SK-N-SH (cell line): ENCODE measurements around the gene THBD. TPM values are rescaled to one million over a fixed set of nuclear protein-coding genes. Genes with fewer than 3 reads are reported as not detected.

ENCODE experiments used
- CTCF ChIA-PET: fragments of 300-600, 350-600 bp; formaldehyde crosslinking; extraction: SDS; loops from one replicate; lab custom pipeline; 2021; lab: Yijun Ruan, JAX
- POLR2A ChIA-PET: fragments of 350-600 bp; sonication (Branson Sonifier 250); formaldehyde crosslinking; extraction: SDS; loops from one replicate; lab custom pipeline; 2020; ENCODE audit warnings: antibody characterized with exemption, inconsistent platforms; lab: Yijun Ruan, JAX
- DNase-seq: peaks from one replicate; pipeline ENCODE4 v3.0.0; 2012
- H2AFZ ChIP-seq: fragments of 200-600 bp; sonication (generic); 2 replicates; pipeline ENCODE4 v1.8.1; 2016; ENCODE audit warnings: antibody characterized with exemption, mild to moderate bottlenecking, low read depth
- H3F3A ChIP-seq: fragments of 200-600 bp; sonication (generic); replicated peaks from 2 replicates; pipeline ENCODE3; 2016; ENCODE audit warnings: antibody characterized with exemption, mild to moderate bottlenecking; ENCODE audit not compliant: insufficient read depth
- H3K27ac ChIP-seq, 2 experiments: fragments of 200-500 bp in 1 of 2; fragments of 200-600 bp in 1 of 2; sonication (Bioruptor generic) in 1 of 2; sonication (generic), shearing (Covaris generic) in 1 of 2; 2 replicates each; pipeline versions ENCODE4 v1.5.1 to v1.6.1; 2014 to 2016; ENCODE audit warnings: low read depth in 2 of 2, inconsistent platforms in 1 of 2, low read length in 1 of 2, mild to moderate bottlenecking in 1 of 2, mixed read lengths in 1 of 2
- H3K27me3 ChIP-seq: fragments of 200-600 bp; sonication (generic), shearing (Covaris generic); 2 replicates; pipeline ENCODE4 v1.6.1; 2016; ENCODE audit warnings: mixed run types; ENCODE audit not compliant: insufficient read depth
- H3K36me3 ChIP-seq, 2 experiments: fragments of 200-500 bp in 1 of 2; fragments of 200-600 bp in 1 of 2; sonication (Bioruptor generic) in 1 of 2; sonication (generic) in 1 of 2; replicated peaks in 1 of 2; 2 replicates each; pipeline versions ENCODE3 to v1.5.1; 2014 to 2016; ENCODE audit warnings: low read length in 1 of 2, mild to moderate bottlenecking in 1 of 2; ENCODE audit not compliant: insufficient read depth in 2 of 2, control insufficient read depth in 1 of 2
- H3K4me1 ChIP-seq, 2 experiments: fragments of 200-500 bp in 1 of 2; fragments of 200-600 bp in 1 of 2; sonication (Bioruptor generic) in 1 of 2; sonication (generic), shearing (Covaris generic) in 1 of 2; 2 replicates each; pipeline versions ENCODE4 v1.5.1 to v1.6.1; 2014 to 2016; ENCODE audit warnings: low read depth in 1 of 2, low read length in 1 of 2, mixed run types in 1 of 2; ENCODE audit not compliant: insufficient read depth in 2 of 2, control insufficient read depth in 1 of 2
- H3K4me2 ChIP-seq: fragments of 200-600 bp; sonication (generic), shearing (Covaris generic); 2 replicates; pipeline ENCODE4 v1.6.1; 2017; ENCODE audit warnings: mixed run types
- H3K4me3 ChIP-seq, 2 experiments: fragments of 200-500 bp in 1 of 2; fragments of 200-600 bp in 1 of 2; sonication (Bioruptor generic) in 1 of 2; sonication (generic), shearing (Covaris generic) in 1 of 2; 2 replicates each; pipeline versions ENCODE4 v1.5.1 to v1.8.1; 2014 to 2016; ENCODE audit warnings: low read depth in 2 of 2, inconsistent platforms in 1 of 2, low read length in 1 of 2, mild to moderate bottlenecking in 1 of 2, mixed read lengths in 1 of 2, moderate library complexity in 1 of 2
- H3K79me2 ChIP-seq: fragments of 200-600 bp; sonication (generic); 2 replicates; pipeline ENCODE4 v1.8.1; 2017; ENCODE audit warnings: mild to moderate bottlenecking; ENCODE audit not compliant: insufficient read depth
- H3K9ac ChIP-seq: fragments of 200-600 bp; sonication (generic); 2 replicates; pipeline ENCODE4 v1.6.1; 2017; ENCODE audit warnings: mixed run types
- H3K9me2 ChIP-seq: fragments of 200-600 bp; sonication (generic); 2 replicates; pipeline ENCODE4 v1.6.1; 2017; ENCODE audit warnings: mixed run types
- H3K9me3 ChIP-seq: fragments of 200-600 bp; sonication (generic); 2 replicates; pipeline ENCODE4 v1.6.1; 2017; ENCODE audit warnings: mixed run types, mild to moderate bottlenecking, moderate library complexity
- H4K20me1 ChIP-seq: fragments of 200-600 bp; sonication (generic); 2 replicates; pipeline ENCODE4 v1.6.1; 2017; ENCODE audit warnings: mild to moderate bottlenecking, mixed run types; ENCODE audit not compliant: insufficient read depth
- CHD2 ChIP-seq: fragments of 150-350 bp; IDR thresholded peaks from 2 replicates; pipeline ENCODE4 v1.6.1; 2018; ENCODE audit warnings: low read length; ENCODE audit not compliant: partially characterized antibody
- CTCF ChIP-seq: fragments of 200-600 bp; sonication (generic); IDR thresholded peaks from 2 replicates; pipeline ENCODE4 v1.6.1; 2017; ENCODE audit warnings: antibody characterized with exemption, mild to moderate bottlenecking, moderate library complexity
- EP300 ChIP-seq, 2 experiments: IDR thresholded peaks; 2 replicates each; pipeline versions ENCODE4 v1.4.0 to v1.6.1; 2012; ENCODE audit warnings: borderline replicate concordance in 1 of 2, low read depth in 1 of 2, low read length in 1 of 2
- FOXJ3 ChIP-seq: sonication (generic); formaldehyde crosslinking; IDR thresholded peaks from 2 replicates; pipeline ENCODE4 v1.5.1; 2020; ENCODE audit warnings: mild to moderate bottlenecking, missing genetic modification reagents
- GATA2 ChIP-seq: sonication (generic); formaldehyde crosslinking; IDR thresholded peaks from 2 replicates; pipeline ENCODE4 v1.5.0; 2020; ENCODE audit warnings: mild to moderate bottlenecking, missing genetic modification reagents
- JUND ChIP-seq: IDR thresholded peaks from 2 replicates; pipeline ENCODE4 v1.4.0; 2012
- MEF2A ChIP-seq: IDR thresholded peaks from 2 replicates; pipeline ENCODE4 v1.4.0; 2012; ENCODE audit warnings: low read depth, borderline replicate concordance
- MXI1 ChIP-seq: IDR thresholded peaks from 2 replicates; pipeline ENCODE4 v1.6.1; 2012; ENCODE audit warnings: mild to moderate bottlenecking, low read depth, low read length, improper control_type of control experiment
- NRF1 ChIP-seq: IDR thresholded peaks from 2 replicates; pipeline ENCODE4 v1.6.1; 2012; ENCODE audit warnings: low read depth, mild to moderate bottlenecking, low read length
- PBX3 ChIP-seq: IDR thresholded peaks from 2 replicates; pipeline ENCODE4; 2012
- RCOR1 ChIP-seq: fragments of 150-350 bp; IDR thresholded peaks from 2 replicates; pipeline ENCODE4 v1.6.1; 2017; ENCODE audit warnings: antibody characterized with exemption, low read length
- SIN3A ChIP-seq: IDR thresholded peaks from 2 replicates; pipeline ENCODE4 v1.6.1; 2012; ENCODE audit warnings: low read depth, mild to moderate bottlenecking, low read length, moderate library complexity, borderline replicate concordance
- TAF1 ChIP-seq: IDR thresholded peaks from 2 replicates; pipeline ENCODE4 v1.6.1; 2012; ENCODE audit warnings: low read depth, mild to moderate bottlenecking, low read length, moderate library complexity, borderline replicate concordance
- TCF12 ChIP-seq: IDR thresholded peaks from 2 replicates; pipeline ENCODE4 v1.4.0; 2012
- TEAD4 ChIP-seq: IDR thresholded peaks from 2 replicates; pipeline ENCODE4 v1.4.0; 2012; ENCODE audit warnings: mild to moderate bottlenecking, borderline replicate concordance; ENCODE audit not compliant: insufficient read depth
- USF2 ChIP-seq: fragments of 150-350 bp; IDR thresholded peaks from 2 replicates; pipeline ENCODE4 v1.6.1; 2017; ENCODE audit warnings: antibody characterized with exemption, low read length, low read depth, borderline replicate concordance
- YY1 ChIP-seq: IDR thresholded peaks from 2 replicates; pipeline ENCODE4 v1.4.0; 2012; ENCODE audit warnings: low read depth, mild to moderate bottlenecking
- WGBS: methylation state at CpG from one replicate; pipeline ENCODE4 v1.1.6; 2017; ENCODE audit warnings: low lambda C conversion rate; 5-methylcytosine and 5-hydroxymethylcytosine counted together
- polyA plus RNA-seq, 3 experiments: library from polyadenylated mRNA; depleted of rRNA; stranded (reverse); fragments of >200 nt; gene quantifications; 2 replicates each; pipeline ENCODE4 v1.2.3, GENCODE V29; 2012
- TF ChIP-seq, protein P1 (sequence below): IDR thresholded peaks from 2 replicates; pipeline ENCODE4 v1.4.0; 2012; ENCODE audit warnings: low read depth
- TF ChIP-seq, protein P2 (sequence below): IDR thresholded peaks from 2 replicates; pipeline ENCODE4 v1.6.1; 2012; ENCODE audit warnings: mild to moderate bottlenecking, low read depth, low read length, moderate library complexity

Gene THBD
- polyA plus RNA-seq, 1 of the 3 experiments (the other 2 are of a cell fraction) = 0.33 TPM

DNA sequence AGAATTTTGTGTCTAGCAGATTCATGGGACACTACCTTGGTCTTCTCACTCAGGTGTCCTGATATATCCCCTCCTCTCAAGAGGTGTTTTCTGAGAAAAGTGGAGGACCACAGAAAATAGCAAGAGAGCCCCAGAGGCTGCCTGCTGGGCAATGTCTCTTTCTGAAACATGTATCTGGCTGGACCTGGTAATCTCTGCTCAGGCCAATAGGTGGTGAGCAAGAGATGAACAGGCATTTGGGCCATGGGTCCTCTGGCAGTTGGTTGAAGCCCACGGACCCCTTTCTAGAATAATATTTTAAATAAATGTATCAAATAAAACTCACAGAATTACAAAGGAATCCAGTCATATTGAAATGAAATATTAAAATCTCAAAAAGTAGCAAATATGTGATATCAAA is 8.8 kb upstream of the THBD start:
- CTCF ChIA-PET = no interaction called here

More for the DNA sequence above, 8.8 kb upstream of the THBD start:
- no peak for TF ChIP-seq SIN3A
- no peak for TF ChIP-seq RCOR1
- no peak for TF ChIP-seq EP300 (IDR thresholded peaks at IDR 0.05; ENCODE audit: borderline replicate concordance in 1 of 2, low read depth in 1 of 2, low read length in 1 of 2)
- no peak for TF ChIP-seq JUND
- TF ChIP-seq FOXJ3 (CRISPR knock-in tag) = no peak
- TF ChIP-seq MXI1 = no peak
- no peak for TF ChIP-seq GATA2 (CRISPR knock-in tag)
- TF ChIP-seq, protein P1, sequence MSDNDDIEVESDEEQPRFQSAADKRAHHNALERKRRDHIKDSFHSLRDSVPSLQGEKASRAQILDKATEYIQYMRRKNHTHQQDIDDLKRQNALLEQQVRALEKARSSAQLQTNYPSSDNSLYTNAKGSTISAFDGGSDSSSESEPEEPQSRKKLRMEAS = no peak
- TF ChIP-seq YY1 = no peak
- no peak for TF ChIP-seq CHD2
- TF ChIP-seq TEAD4 = no peak
- TF ChIP-seq PBX3 = no peak
- TF ChIP-seq TAF1 = no peak
- no peak for TF ChIP-seq TCF12
- TF ChIP-seq, protein P2, sequence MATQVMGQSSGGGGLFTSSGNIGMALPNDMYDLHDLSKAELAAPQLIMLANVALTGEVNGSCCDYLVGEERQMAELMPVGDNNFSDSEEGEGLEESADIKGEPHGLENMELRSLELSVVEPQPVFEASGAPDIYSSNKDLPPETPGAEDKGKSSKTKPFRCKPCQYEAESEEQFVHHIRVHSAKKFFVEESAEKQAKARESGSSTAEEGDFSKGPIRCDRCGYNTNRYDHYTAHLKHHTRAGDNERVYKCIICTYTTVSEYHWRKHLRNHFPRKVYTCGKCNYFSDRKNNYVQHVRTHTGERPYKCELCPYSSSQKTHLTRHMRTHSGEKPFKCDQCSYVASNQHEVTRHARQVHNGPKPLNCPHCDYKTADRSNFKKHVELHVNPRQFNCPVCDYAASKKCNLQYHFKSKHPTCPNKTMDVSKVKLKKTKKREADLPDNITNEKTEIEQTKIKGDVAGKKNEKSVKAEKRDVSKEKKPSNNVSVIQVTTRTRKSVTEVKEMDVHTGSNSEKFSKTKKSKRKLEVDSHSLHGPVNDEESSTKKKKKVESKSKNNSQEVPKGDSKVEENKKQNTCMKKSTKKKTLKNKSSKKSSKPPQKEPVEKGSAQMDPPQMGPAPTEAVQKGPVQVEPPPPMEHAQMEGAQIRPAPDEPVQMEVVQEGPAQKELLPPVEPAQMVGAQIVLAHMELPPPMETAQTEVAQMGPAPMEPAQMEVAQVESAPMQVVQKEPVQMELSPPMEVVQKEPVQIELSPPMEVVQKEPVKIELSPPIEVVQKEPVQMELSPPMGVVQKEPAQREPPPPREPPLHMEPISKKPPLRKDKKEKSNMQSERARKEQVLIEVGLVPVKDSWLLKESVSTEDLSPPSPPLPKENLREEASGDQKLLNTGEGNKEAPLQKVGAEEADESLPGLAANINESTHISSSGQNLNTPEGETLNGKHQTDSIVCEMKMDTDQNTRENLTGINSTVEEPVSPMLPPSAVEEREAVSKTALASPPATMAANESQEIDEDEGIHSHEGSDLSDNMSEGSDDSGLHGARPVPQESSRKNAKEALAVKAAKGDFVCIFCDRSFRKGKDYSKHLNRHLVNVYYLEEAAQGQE = no peak
- no peak; the same call in 1 of the 2 replicates for TF ChIP-seq CTCF
- TF ChIP-seq NRF1 = no peak
- TF ChIP-seq USF2 = no peak
- TF ChIP-seq MEF2A = no peak
- Histone ChIP-seq H3K4me3 (no peak overlapping the region), H4K20me1 (no peaks in the 10 kb centered on the region), H3K36me3 (no peaks in the 10 kb centered on the region), H3K9me2 (no peaks in the 10 kb centered on the region), H3F3A (no peaks in the 10 kb centered on the region), H3K27me3 (peaks cover 25% of the 10 kb centered on the region; the same call in 1 of the 2 replicates), H3K4me1 (no peaks in the 10 kb centered on the region), H3K79me2 (no peaks in the 10 kb centered on the region), H3K9ac (no peak overlapping the region), H3K27ac (no peak overlapping the region), H2AFZ (no peak overlapping the region), H3K4me2 (no peak overlapping the region), H3K9me3 (no peaks in the 10 kb centered on the region)
- POLR2A ChIA-PET = no interaction called here
- WGBS = 0% methylated on average over 1 of the region's 1 CpG
- no peak for DNase-seq
